ENCODE results near the gene HPF1.

Gene HPF1

GRCh38 chr4:169730564-169730963 is 27.2 kb downstream of the HPF1 start:
- no peak for DNase-seq

DNA sequence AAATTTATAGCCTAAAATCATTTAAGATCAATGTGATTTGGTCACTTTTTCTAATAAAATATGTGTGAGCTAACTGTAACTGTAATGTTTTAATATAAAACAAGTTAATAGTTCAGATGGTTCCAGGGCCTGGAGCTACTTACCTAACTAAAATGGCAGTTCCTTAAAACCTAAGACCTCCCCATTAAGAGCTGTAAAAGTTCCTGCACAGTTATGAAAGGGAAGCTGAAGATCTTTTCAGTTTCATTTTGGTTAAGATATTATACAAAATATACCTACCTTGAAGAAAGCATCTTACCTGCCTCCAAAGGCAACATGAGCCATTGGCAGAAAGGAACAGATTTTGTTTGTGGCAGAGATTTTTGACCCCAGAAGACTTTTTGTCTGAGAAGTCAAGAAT is 30.1 kb downstream of the HPF1 start:
- no peak for DNase-seq

DNA sequence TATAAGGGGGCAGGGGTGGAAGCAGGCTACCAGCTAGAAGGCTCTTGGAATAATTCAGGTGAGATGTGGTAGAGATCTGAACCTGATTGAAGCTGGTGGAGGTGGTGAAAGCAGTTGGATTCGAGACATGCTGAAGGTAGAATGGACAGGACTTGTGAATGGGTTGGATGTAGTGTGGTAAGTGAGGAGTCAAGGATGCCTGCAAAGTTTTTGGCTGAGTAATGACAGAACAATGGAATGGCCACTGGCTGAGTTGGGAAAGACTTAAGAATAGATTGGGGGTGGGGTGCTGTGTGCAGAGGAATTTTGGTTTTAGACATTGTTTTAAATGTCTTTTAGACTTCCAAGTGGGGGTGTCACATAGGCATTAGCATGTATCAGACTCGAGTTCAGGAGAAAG is 33.5 kb downstream of the HPF1 start:
- no peak for DNase-seq

GRCh38 chr4:169723207-169723965 is 34.4 kb downstream of the HPF1 start:
- no peak for DNase-seq

DNA sequence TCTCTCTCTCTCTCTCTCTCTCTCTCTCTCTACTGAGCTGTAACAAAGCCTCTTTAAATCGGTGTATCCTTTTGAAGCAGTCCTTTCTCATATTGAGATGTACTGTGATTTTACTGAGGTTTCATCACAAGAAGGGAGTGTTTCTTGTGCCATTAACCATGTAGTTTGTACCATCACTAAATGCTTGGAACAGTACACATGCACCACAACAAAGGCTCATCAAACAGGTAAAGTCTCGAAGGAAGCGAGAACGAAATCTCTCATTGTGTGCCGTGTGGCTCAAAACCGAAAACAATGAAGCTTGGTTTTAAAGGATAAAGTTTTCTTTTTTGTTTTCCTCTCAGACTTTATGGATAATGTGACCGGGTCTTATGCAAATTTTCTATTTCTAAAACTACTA is 37.2 kb downstream of the HPF1 start:
- no peak for DNase-seq

DNA sequence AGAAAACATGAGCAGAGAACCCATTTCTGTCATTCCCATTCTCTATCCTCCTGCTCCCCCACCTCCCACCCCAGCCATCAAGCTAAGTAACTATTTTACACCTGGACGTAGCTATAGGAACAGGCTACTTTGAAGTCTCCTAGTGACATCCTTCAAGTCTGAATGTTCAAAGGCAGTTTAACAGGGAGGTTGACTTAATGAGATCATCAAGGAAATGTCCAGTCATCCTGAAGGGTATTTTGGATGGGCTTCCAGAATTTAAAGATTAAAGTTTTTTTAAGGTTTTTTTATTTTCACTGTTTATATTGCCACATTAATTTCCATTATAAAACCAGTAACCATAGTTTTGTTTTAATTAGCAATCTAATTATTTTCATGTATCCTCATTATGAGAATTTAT is 41.1 kb downstream of the HPF1 start:
- no peak for DNase-seq

- DNase-seq: no peak
These were observed 41.9 kb downstream of the HPF1 start for GRCh38 chr4:169715826-169716225.

DNA sequence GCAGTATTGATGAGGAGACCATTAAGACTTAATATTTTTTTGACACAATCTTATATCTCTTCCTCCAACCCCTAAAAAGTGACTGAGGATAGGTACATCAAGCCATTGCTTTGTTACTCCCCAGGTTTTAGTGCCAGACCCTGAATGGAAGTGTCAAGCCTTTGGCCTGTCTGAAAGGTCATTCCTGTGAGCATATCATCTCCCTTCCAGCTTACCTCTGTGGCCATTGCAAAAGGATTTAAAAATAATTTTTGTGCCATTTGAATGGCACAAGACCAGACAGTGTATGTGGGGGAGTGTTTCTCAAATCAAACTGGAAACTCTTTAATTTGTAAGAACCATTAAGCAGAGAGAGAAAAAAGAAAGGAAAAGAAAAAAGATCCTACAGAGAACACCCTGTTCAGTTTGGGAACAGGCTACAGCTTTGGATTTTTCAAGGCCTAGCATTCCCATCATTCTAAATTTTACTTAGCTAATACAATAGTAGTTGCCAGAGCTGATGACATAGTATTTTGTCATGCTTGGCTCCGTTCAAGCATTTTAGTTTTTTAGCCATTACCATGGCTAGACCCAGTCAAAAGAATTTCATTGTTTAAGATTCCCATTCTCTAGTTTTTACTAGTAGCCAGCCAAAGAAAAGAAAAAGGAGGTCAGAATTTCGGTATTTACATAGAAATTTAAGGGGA is 49.6 kb downstream of the HPF1 start:
- no peak for DNase-seq

DNA sequence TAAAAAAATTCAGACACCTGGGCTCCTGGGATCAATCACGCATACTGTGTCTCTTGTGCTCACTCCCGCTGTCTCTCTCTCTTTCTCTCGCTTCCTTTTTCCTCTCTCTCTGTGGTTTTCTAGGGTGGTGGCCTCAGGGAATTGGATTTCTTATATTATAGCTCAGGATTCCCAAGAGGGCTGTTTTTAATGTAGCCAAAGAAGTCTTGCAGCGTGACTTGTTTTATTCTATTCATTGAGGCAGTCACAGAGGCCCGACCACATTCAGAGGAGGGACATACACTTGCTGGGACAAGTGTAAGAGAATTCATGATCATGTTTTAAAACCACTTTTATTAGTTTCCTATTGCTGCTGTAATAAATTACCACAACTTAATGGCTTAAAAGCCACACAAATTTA is 59.4 kb downstream of the HPF1 start:
- no peak for DNase-seq

DNA sequence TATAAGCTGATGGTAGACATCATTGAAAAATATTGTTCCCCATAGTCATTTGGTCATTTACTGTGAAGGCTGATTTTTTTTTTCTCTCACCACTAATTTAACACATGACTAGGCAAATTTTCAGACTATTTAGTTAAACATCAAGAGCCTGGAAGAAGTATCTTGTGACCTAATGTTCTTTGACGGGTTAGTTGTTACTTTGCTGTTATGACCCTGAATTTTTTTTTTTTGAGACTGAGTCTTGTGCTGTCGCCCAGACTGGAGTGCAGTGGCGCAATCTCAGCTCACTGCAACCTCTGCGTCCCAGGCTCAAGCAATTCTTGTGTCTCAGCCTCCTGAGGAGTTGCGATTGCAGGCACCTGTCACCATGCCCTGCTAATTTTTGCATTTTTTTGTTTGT is 67.0 kb downstream of the HPF1 start:
- DNase-seq: no peak

- no peak for DNase-seq
These were observed 68.1 kb downstream of the HPF1 start for GRCh38 chr4:169689681-169690080.

DNA sequence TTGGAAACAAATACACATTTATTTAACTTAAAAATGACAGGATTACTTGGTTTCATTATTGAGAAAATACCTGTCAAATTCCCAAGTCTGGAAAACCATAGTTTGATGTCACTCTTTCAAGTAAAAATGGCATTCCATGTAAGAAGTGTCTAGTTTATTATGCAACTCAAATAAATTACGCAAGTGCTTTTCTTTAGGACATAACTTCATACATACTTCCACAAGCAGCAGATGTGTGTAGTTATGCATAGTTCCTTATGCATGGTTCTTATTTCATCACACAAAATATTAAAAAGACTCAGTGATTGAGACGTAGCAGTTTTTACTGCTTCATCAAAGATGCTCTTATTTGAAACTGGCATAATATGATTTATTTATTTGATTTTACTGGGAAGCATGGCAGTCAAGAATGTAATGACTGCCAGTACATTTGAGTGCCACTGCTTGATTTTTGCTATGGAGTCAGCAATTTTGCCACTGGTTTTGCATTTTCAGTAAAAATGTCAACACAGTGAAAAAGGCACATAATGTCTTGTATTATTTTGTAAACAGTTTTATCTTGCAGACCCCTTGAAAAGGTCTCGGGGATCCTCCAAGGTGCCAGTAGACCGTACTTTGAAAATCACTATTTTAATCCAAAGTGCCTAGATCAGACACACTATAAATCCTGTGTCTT is 75.2 kb downstream of the HPF1 start:
- DNase-seq: no peak

All from NCI-H1417 treated with DMSO at 0.1 percent for 48 hours (cell line).